ENCODE measurements around the gene CLCN4. TPM values are rescaled to one million over a fixed set of nuclear protein-coding genes. Genes with fewer than 3 reads are reported as not detected.

Gene CLCN4
- total and polyA plus RNA-seq, 2 donors from 2014 or later: 2.4 to 7.3 TPM

DNA sequence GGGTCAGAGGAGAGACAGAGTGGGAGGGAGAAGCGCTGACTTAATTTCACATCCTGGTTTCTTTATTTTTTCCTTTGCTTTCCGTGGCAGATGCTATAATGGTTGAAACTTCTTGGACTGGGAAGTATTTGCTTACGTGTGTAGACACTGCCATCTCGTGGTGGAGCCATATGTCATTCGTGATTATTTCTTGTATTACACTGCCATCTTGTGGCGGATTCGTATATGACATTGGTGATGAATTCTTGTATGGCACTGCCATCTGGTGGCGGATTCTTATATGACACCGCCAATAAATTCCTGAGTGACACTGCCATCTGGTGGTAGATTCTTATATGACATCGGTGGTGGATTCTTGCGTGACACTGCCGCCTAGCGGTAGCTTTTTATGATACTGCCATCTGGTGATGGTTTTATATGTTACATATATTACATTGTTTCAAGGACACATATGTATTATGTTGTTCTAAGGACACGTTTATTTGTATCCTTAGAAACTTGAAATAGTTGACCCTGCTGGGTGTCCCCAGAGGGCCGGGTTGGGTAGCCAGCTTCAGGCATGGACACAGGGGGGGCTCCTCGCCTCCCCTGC is 37.3 kb upstream of the CLCN4 start:
- intact Hi-C loops (cut with DNase I): loop anchor here (5.0 kb wide), 1 partner anchor 122 kb away; no protein-coding TSS in a partner anchor
- peaks cover 0 to 2% (median 0%) of the 10 kb centered on the region in 3 donors for H3K4me1 ChIP-seq (ENCODE audit: control insufficient read depth in 2 of 3, insufficient read depth in 2 of 3, low read depth in 1 of 3, low read length in 3 of 3)
- H3K27me3 ChIP-seq (ENCODE audit: control insufficient read depth, insufficient read depth, low read length): peaks cover 2% of the 10 kb centered on the region
- no peak overlapping the region for H3K4me3 ChIP-seq (ENCODE audit: low read length in 3 of 3)
- TF ChIP-seq, protein P1, sequence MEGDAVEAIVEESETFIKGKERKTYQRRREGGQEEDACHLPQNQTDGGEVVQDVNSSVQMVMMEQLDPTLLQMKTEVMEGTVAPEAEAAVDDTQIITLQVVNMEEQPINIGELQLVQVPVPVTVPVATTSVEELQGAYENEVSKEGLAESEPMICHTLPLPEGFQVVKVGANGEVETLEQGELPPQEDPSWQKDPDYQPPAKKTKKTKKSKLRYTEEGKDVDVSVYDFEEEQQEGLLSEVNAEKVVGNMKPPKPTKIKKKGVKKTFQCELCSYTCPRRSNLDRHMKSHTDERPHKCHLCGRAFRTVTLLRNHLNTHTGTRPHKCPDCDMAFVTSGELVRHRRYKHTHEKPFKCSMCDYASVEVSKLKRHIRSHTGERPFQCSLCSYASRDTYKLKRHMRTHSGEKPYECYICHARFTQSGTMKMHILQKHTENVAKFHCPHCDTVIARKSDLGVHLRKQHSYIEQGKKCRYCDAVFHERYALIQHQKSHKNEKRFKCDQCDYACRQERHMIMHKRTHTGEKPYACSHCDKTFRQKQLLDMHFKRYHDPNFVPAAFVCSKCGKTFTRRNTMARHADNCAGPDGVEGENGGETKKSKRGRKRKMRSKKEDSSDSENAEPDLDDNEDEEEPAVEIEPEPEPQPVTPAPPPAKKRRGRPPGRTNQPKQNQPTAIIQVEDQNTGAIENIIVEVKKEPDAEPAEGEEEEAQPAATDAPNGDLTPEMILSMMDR (IDR thresholded peaks at IDR 0.05; ENCODE audit: borderline replicate concordance, extremely low read depth, insufficient read depth): peak; percentile 100
- DNase-seq: peak in 4 of 5 donors; percentile 66 to 89 (median 76)
- FAIRE-seq: peak; percentile 100
- H3K36me3 ChIP-seq (ENCODE audit: control insufficient read depth in 2 of 3, insufficient read depth in 3 of 3, low read length in 3 of 3): peaks cover 0 to 4% (median 0%) of the 10 kb centered on the region in 3 donors
- no peaks in the 10 kb centered on the region for H3K9me3 ChIP-seq (ENCODE audit: control insufficient read depth in 2 of 3, insufficient read depth in 1 of 3, low read length in 3 of 3)
- no peak overlapping the region for H3K9ac ChIP-seq (ENCODE audit: low read length in 3 of 3)
- H3K27ac ChIP-seq (ENCODE audit: low read depth in 2 of 2, low read length in 2 of 2): no peak overlapping the region

DNA sequence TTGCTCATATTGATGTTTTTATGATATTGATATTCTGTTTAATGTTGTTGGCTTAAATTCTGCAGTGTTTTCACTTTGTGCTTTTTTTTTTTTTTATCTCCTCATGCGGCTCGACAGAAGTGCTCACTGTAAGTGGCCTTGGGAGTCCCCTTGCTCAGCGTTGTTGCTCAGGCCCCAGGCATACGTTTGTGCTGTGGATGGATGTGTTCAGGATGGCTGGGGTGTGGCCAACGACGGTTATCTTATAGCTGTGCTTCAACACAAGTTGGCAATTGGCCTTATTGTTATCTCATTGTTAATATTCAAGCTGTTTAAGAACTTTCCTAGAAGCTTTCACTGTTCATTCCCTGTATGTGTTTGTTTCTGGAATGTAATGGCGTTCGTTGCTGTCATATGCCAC is 36.4 kb upstream of the CLCN4 start:
- DNase-seq: no peak
- Histone ChIP-seq H3K27me3 (ENCODE audit: control insufficient read depth, insufficient read depth, low read length) (peaks cover 2% of the 10 kb centered on the region), H3K9ac (ENCODE audit: low read length in 3 of 3) (no peak overlapping the region), H3K4me3 (ENCODE audit: low read length in 3 of 3) (no peak overlapping the region), H3K36me3 (ENCODE audit: control insufficient read depth in 2 of 3, insufficient read depth in 3 of 3, low read length in 3 of 3) (peaks cover 0 to 4% (median 0%) of the 10 kb centered on the region in 3 donors), H3K27ac (ENCODE audit: low read depth in 2 of 2, low read length in 2 of 2) (no peak overlapping the region), H3K9me3 (ENCODE audit: control insufficient read depth in 2 of 3, insufficient read depth in 1 of 3, low read length in 3 of 3) (no peaks in the 10 kb centered on the region), H3K4me1 (ENCODE audit: control insufficient read depth in 2 of 3, insufficient read depth in 2 of 3, low read depth in 1 of 3, low read length in 3 of 3) (peaks cover 0 to 2% (median 0%) of the 10 kb centered on the region in 3 donors)
- TF ChIP-seq, protein P1 (IDR thresholded peaks at IDR 0.05; ENCODE audit: borderline replicate concordance, extremely low read depth, insufficient read depth): no peak
- intact Hi-C loops (cut with DNase I): no loop called here
- no peak for FAIRE-seq

DNA sequence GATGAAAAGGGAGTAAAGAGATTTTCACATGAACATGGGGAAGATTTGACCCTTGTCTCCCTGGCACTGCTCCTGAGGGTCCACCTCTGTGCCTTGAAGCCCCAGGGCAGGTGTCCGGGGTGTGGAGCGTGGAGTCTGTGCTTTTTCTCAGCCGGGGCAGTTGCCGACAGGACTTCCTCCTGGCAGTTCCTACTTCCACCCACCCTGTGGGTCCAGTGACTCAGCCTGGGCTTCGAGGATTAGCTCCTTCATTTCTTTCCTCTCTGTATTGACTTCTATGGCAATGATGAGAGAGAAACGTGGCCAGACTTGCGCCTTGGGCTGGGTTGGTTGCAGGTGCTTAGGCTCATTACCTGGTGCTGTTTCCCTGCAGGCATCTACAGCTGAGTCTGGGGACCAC is 35.9 kb upstream of the CLCN4 start:
- no peak overlapping the region for H3K4me3 ChIP-seq (ENCODE audit: low read length in 3 of 3)
- H3K27ac ChIP-seq (ENCODE audit: low read depth in 2 of 2, low read length in 2 of 2): no peak overlapping the region
- peaks cover 2% of the 10 kb centered on the region for H3K27me3 ChIP-seq (ENCODE audit: control insufficient read depth, insufficient read depth, low read length)
- H3K4me1 ChIP-seq (ENCODE audit: control insufficient read depth in 2 of 3, insufficient read depth in 2 of 3, low read depth in 1 of 3, low read length in 3 of 3): peaks cover 0 to 2% (median 0%) of the 10 kb centered on the region in 3 donors
- intact Hi-C loops (cut with DNase I): no loop called here
- FAIRE-seq (no peak), DNase-seq (no peak)
- H3K9me3 ChIP-seq (ENCODE audit: control insufficient read depth in 2 of 3, insufficient read depth in 1 of 3, low read length in 3 of 3): no peaks in the 10 kb centered on the region
- TF ChIP-seq, protein P1 (IDR thresholded peaks at IDR 0.05; ENCODE audit: borderline replicate concordance, extremely low read depth, insufficient read depth): no peak
- H3K9ac ChIP-seq (ENCODE audit: low read length in 3 of 3): no peak overlapping the region
- H3K36me3 ChIP-seq (ENCODE audit: control insufficient read depth in 2 of 3, insufficient read depth in 3 of 3, low read length in 3 of 3): peaks cover 0 to 4% (median 0%) of the 10 kb centered on the region in 3 donors

All from kidney (tissue), 14 donors.